NCI-H748 (cell line): ENCODE measurements around the gene TEX14.

ENCODE experiments used
- DNase-seq: peaks from one replicate; lab custom pipeline; 2025; ENCODE audit not compliant: unreplicated experiment; lab: John Stamatoyannopoulos, UW

The TEX14 gene

GRCh38 chr17:58658804-58659713 lies 32.8 kb downstream of the TEX14 start:
- peak; percentile 98 for DNase-seq

- DNase-seq = peak; percentile 19
These were observed 33.7 kb downstream of the TEX14 start for GRCh38 chr17:58657962-58658803.

GRCh38 chr17:58648236-58648635 lies 43.6 kb downstream of the TEX14 start:
- DNase-seq = no peak

- DNase-seq = no peak
These were observed 48.7 kb downstream of the TEX14 start for GRCh38 chr17:58643147-58643546.

- DNase-seq = no peak
These were observed 49.9 kb downstream of the TEX14 start for GRCh38 chr17:58641887-58642311.

GRCh38 chr17:58640202-58640601 lies 51.6 kb downstream of the TEX14 start:
- no peak for DNase-seq

- no peak for DNase-seq
These were observed 52.2 kb downstream of the TEX14 start for GRCh38 chr17:58639681-58640080.

GRCh38 chr17:58637011-58637570 lies 54.8 kb downstream of the TEX14 start:
- no peak for DNase-seq

GRCh38 chr17:58632324-58633314 lies 59.2 kb downstream of the TEX14 start:
- no peak for DNase-seq

- peak; percentile 98 for DNase-seq
These were observed 60.1 kb downstream of the TEX14 start for GRCh38 chr17:58631523-58632323.

GRCh38 chr17:58630883-58631522 lies 60.8 kb downstream of the TEX14 start:
- no peak for DNase-seq

GRCh38 chr17:58626905-58627304 lies 64.9 kb downstream of the TEX14 start:
- no peak for DNase-seq

- DNase-seq = no peak
These were observed 67.1 kb downstream of the TEX14 start for GRCh38 chr17:58624751-58625150.

GRCh38 chr17:58621174-58621573 lies 70.7 kb downstream of the TEX14 start:
- DNase-seq = no peak

GRCh38 chr17:58618336-58618735 lies 73.5 kb downstream of the TEX14 start:
- DNase-seq = no peak

GRCh38 chr17:58617563-58617962 lies 74.3 kb downstream of the TEX14 start:
- no peak for DNase-seq

- DNase-seq = no peak
These were observed 75.8 kb downstream of the TEX14 start for GRCh38 chr17:58615768-58616659.

GRCh38 chr17:58614859-58615459 lies 76.9 kb downstream of the TEX14 start:
- DNase-seq = no peak
